ENCODE results near the gene POLR3B. TPM values are rescaled to one million over a fixed set of nuclear protein-coding genes. Genes with fewer than 3 reads are reported as not detected.
A peak's percentile ranks its signal among the peaks of the same experiment; 100 is the strongest.

POLR3B gene
- total RNA-seq, 1 donor from 2014 or later: 9.6 TPM

GRCh38 chr12:106415134-106415533 lies 57.6 kb downstream of the POLR3B start:
- H3K9me3 Mint-ChIP-seq (ENCODE audit: low read depth): no peaks in the 10 kb centered on the region
- DNase-seq (ENCODE audit: low spot score): no peak

GRCh38 chr12:106416273-106416672 lies 58.7 kb downstream of the POLR3B start:
- H3K4me1 Mint-ChIP-seq (ENCODE audit: low read depth): peaks cover 11% of the 10 kb centered on the region
- DNase-seq (ENCODE audit: low spot score): no peak

More at GRCh38 chr12:106415134-106415533, 57.6 kb downstream of the POLR3B start:
- TF ChIP-seq CTCF (IDR thresholded peaks at IDR 0.05): no peak
- Mint-ChIP-seq H3K36me3 (ENCODE audit: low read depth) (peaks cover 11% of the 10 kb centered on the region), H3K4me1 (ENCODE audit: low read depth) (peaks cover 11% of the 10 kb centered on the region), H3K27me3 (ENCODE audit: low read depth) (no peaks in the 10 kb centered on the region), H3K4me3 (ENCODE audit: unreplicated experiment) (no peak overlapping the region), H3K27ac (ENCODE audit: unreplicated experiment) (no peak overlapping the region)

GRCh38 chr12:106417926-106418910 lies 60.7 kb downstream of the POLR3B start:
- peaks cover 9% of the 10 kb centered on the region for H3K36me3 Mint-ChIP-seq (ENCODE audit: low read depth)
- H3K27ac Mint-ChIP-seq (ENCODE audit: unreplicated experiment): peak overlapping the region; percentile 81
- H3K4me1 Mint-ChIP-seq (ENCODE audit: low read depth): peaks cover 11% of the 10 kb centered on the region
- no peaks in the 10 kb centered on the region for H3K9me3 Mint-ChIP-seq (ENCODE audit: low read depth)
- DNase-seq (ENCODE audit: low spot score): no peak
- H3K27me3 Mint-ChIP-seq (ENCODE audit: low read depth): no peaks in the 10 kb centered on the region
- no peak for TF ChIP-seq CTCF (IDR thresholded peaks at IDR 0.05)
- no peak overlapping the region for H3K4me3 Mint-ChIP-seq (ENCODE audit: unreplicated experiment)

More at GRCh38 chr12:106416273-106416672, 58.7 kb downstream of the POLR3B start:
- Mint-ChIP-seq H3K9me3 (ENCODE audit: low read depth) (no peaks in the 10 kb centered on the region), H3K27ac (ENCODE audit: unreplicated experiment) (no peak overlapping the region), H3K27me3 (ENCODE audit: low read depth) (no peaks in the 10 kb centered on the region), H3K36me3 (ENCODE audit: low read depth) (peaks cover 9% of the 10 kb centered on the region), H3K4me3 (ENCODE audit: unreplicated experiment) (no peak overlapping the region)
- no peak for TF ChIP-seq CTCF (IDR thresholded peaks at IDR 0.05)

GRCh38 chr12:106418970-106419369 lies 61.4 kb downstream of the POLR3B start:
- Mint-ChIP-seq H3K27me3 (ENCODE audit: low read depth) (no peaks in the 10 kb centered on the region), H3K9me3 (ENCODE audit: low read depth) (no peaks in the 10 kb centered on the region), H3K36me3 (ENCODE audit: low read depth) (peaks cover 11% of the 10 kb centered on the region), H3K4me3 (ENCODE audit: unreplicated experiment) (no peak overlapping the region), H3K4me1 (ENCODE audit: low read depth) (peaks cover 11% of the 10 kb centered on the region), H3K27ac (ENCODE audit: unreplicated experiment) (peak overlapping the region; percentile 81)
- no peak for DNase-seq (ENCODE audit: low spot score)
- TF ChIP-seq CTCF (IDR thresholded peaks at IDR 0.05): no peak

- TF ChIP-seq CTCF (IDR thresholded peaks at IDR 0.05): no peak
- Mint-ChIP-seq H3K36me3 (ENCODE audit: low read depth) (peaks cover 5% of the 10 kb centered on the region), H3K4me1 (ENCODE audit: low read depth) (peaks cover 14% of the 10 kb centered on the region), H3K27me3 (ENCODE audit: low read depth) (no peaks in the 10 kb centered on the region), H3K9me3 (ENCODE audit: low read depth) (no peaks in the 10 kb centered on the region), H3K4me3 (ENCODE audit: unreplicated experiment) (no peak overlapping the region), H3K27ac (ENCODE audit: unreplicated experiment) (no peak overlapping the region)
- no peak for DNase-seq (ENCODE audit: low spot score)
Observed at GRCh38 chr12:106423291-106423690, 65.7 kb downstream of the POLR3B start.

Data from chondrocyte (in vitro differentiated cells).